H54 (cell line): Measurements from ENCODE around the gene GRIP1.
"Not testable (repeated sequence)": the region's sequence is repeated elsewhere in the genome, so short reads cannot be mapped to it uniquely, and the experiment has no call there.

Experiments
- DNase-seq: peaks from one replicate; pipeline ENCODE4 v3.0.0; 2011; ENCODE audit warnings: low spot score, mixed read lengths; ENCODE audit not compliant: insufficient read length
- FAIRE-seq: peaks from 3 replicates; lab custom pipeline; 2011; peaks lifted over from hg19 to GRCh38; lab: Jason Lieb, UNC
- POLR2A ChIP-seq: IDR thresholded peaks from 2 replicates; pipeline ENCODE4 v1.6.1; 2011; ENCODE audit warnings: low read depth, mild to moderate bottlenecking, low read length

Gene GRIP1

GRCh38 chr12:66538970-66539369 is 139.9 kb downstream of the GRIP1 start:
- FAIRE-seq (no peak), DNase-seq (no peak)
- TF ChIP-seq POLR2A, result no peak

GRCh38 chr12:66537876-66538275 is 141.0 kb downstream of the GRIP1 start:
- no peak for FAIRE-seq

DNA sequence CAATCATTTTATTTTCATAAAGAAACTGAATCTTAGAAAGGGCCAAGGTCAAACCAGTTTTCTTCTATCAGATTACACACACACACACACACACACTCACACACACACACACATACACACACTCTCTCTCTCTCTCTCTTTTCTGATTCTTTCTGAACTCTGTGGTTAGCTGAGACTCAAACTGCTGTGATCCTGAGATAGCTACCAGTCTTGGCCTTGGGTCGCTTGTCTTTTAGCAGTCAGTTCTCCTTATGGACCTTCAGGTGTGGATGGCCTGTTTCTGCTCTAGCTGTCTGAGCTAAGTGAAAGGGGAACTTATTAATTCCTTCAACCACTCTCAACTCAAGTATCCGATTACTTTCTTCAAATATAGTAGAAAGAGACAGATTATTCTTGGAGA is 145.1 kb downstream of the GRIP1 start:
- no peak for DNase-seq
- no peak for TF ChIP-seq POLR2A
- no peak for FAIRE-seq

More at GRCh38 chr12:66537876-66538275, 141.0 kb downstream of the GRIP1 start:
- no peak for TF ChIP-seq POLR2A
- DNase-seq, result no peak

DNA sequence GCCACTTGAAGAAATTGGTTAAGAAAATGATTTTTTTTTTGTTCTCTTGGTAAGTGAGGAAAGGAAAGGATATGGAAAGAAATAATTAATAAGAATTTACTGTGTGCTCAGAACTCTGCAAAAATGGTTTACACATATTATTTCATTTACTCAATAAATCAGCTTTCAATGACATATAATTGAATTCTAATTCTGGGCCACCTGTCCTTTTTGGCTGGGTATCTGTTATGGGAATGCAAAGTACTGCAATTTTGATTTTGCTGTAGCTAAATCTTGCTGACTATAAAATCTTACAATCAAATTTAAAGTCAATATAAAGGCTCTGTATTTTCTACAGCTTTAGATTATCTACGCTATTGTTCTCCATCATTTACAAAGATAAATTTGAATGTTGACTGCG is 147.1 kb downstream of the GRIP1 start:
- DNase-seq, result no peak
- TF ChIP-seq POLR2A, result no peak
- FAIRE-seq, result no peak

- FAIRE-seq (no peak), DNase-seq (no peak)
Measured at GRCh38 chr12:66529934-66530333, 148.9 kb downstream of the GRIP1 start.

GRCh38 chr12:66516561-66516960 is 162.3 kb downstream of the GRIP1 start:
- no peak for TF ChIP-seq POLR2A

More at GRCh38 chr12:66529934-66530333, 148.9 kb downstream of the GRIP1 start:
- TF ChIP-seq POLR2A, result no peak

GRCh38 chr12:66516133-66516532 is 162.7 kb downstream of the GRIP1 start:
- no peak for DNase-seq
- TF ChIP-seq POLR2A, result no peak
- no peak for FAIRE-seq

More at GRCh38 chr12:66516561-66516960, 162.3 kb downstream of the GRIP1 start:
- FAIRE-seq (no peak), DNase-seq (no peak)

DNA sequence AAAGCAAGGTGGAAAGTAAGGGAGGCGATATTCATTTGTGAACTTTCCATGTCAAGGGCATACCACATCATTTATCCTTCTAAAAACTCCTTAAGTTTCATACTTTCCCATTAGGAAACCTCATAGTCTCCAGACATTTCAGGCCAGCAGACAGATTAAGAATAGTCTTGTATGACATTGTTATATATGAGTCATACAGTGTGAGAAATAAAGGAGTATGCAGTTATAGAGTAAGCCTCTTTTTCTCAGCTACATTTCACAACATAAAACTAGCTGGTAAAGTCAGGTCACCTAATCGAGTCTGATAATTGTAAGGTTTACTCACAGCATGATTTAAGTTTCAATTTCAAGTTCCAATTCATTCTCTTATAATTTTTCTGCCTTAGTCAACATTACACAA is 164.3 kb downstream of the GRIP1 start:
- TF ChIP-seq POLR2A, result no peak
- FAIRE-seq (no peak), DNase-seq (no peak)

DNA sequence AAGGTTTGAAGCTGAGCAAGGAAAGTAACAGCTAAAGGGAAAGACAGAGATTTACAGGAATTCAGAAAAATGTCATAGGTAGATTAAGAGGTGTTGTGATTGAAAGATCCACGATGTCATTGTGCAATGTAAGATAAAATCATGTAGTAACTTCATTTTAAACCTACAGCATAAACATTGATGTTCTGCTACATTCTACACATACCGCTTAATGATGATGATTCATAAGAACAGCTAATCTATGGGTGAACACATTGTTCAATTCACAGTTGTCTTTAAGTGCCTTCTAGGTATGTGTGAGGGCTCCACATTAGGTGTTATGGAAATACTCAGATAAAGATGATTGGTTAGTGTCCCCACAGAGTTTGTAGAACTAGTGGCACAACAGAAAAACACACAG is 170.9 kb downstream of the GRIP1 start:
- DNase-seq, result no peak
- TF ChIP-seq POLR2A, result no peak
- no peak for FAIRE-seq

GRCh38 chr12:66503746-66504145 is 175.1 kb downstream of the GRIP1 start:
- DNase-seq, result no peak

DNA sequence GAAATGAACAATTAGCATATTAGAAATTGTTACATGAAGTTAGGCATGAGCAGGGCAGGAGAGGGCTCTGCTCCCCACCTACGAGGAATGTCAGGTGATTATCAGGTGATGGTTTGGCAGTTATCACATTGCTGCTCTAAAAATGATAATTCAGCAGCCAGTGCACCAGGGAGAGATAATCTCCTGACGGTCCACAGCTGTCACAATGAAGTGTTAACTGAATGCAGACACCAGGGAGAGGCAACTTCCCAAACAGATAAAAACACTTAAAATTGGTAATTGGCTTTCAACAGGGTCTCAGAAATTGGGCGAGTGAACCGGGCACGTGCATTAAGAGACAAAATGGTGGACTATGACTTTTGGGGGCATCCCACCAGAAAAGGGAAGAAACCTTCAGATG is 176.0 kb downstream of the GRIP1 start:
- TF ChIP-seq POLR2A, result no peak
- no peak for FAIRE-seq
- DNase-seq, result no peak

More at GRCh38 chr12:66503746-66504145, 175.1 kb downstream of the GRIP1 start:
- no peak for FAIRE-seq
- TF ChIP-seq POLR2A, result no peak

GRCh38 chr12:66500841-66501240 is 178.0 kb downstream of the GRIP1 start:
- FAIRE-seq, result no peak
- TF ChIP-seq POLR2A, result no peak
- DNase-seq, result no peak

- FAIRE-seq (no peak), DNase-seq (no peak)
- no peak for TF ChIP-seq POLR2A
Measured at GRCh38 chr12:66500091-66500490, 178.8 kb downstream of the GRIP1 start.

- no peak for DNase-seq
- FAIRE-seq, result no peak
- TF ChIP-seq POLR2A, result no peak
Measured at GRCh38 chr12:66499000-66499399, 179.9 kb downstream of the GRIP1 start.

DNA sequence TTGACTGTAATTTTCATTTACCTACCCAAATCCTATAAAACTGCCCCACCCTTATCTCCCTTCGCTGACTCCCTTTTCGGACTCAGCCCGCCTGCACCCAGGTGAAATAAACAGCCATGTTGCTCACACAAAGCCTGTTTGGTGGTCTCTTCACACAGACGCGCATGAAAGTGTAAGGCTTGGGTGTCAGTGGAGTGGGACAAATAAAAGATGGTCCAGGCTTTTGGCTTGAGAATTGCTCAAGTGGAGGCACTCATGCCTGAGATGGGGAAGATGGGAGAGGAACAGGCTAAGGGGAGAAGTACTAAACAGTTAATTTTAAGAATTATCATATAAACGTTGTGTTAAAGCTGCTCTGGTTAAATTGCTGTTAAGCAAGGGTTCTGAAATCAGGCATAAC is 180.8 kb downstream of the GRIP1 start:
- not testable (repeated sequence) for FAIRE-seq, DNase-seq
